Measurements from ENCODE around the gene AP3D1. TPM values are rescaled to one million over a fixed set of nuclear protein-coding genes. Genes with fewer than 3 reads are reported as not detected.

The AP3D1 gene
- total and polyA plus RNA-seq, 9 of the 15 experiments (the other 6 are each of a cell fraction or from before 2014, with no cell fraction given): 1.2 to 86.1 (median 35.9) TPM

DNA sequence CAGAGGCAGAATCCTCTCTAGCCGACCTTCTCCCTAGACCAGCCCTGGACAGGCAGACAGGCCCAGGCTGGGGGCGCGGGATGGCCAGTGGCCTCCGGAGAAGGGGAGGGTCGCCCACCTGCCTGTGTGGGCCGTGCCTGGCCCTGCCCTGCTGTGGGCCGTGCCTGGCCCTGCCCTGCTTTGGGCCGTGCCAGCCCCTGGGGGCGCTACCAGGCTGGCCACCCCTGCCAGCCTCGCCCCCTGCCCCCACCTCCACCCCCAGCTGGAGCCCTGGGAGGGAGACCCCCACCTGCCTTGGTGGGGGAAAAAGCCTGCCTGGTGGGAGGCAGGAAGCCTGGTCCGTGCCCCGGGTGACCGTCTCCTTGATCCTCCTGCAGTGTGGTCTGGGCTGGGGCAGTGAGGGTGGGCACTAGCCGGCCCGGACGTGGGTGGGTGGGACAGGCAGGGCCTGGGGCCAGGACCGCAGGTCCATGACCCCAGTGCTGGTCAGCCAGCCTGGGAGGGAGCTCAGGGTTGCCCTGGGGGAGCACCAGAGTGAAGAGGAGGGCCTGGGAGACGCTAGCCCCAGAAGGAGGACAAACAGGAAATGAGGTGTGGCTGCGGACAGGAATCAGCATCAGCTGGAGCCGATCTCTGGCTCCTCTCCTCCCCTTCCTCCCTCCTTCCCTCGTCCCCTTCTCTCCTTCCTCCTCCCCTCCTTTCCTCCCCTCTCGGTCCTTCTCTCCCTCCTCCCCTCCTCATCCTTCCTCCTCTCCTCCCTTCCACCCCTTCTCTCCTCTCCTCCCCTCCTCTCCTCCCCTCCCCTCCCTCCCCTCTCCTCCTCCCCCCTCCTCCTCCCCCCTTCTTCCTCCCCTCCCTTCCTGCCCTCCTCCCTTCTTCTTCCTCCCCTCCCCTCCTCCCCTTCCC lies 95.2 kb downstream of the AP3D1 start:
- Histone ChIP-seq H3K9me1 (ENCODE audit: control insufficient read depth, insufficient read depth, low read length) (no peaks in the 10 kb centered on the region), H3K4me2 (ENCODE audit: insufficient read depth, low read length) (peak overlapping the region; percentile 80), H4K20me1 (replicated peaks; ENCODE audit: control insufficient read depth, insufficient read depth, low read length) (no peaks in the 10 kb centered on the region), H3K4me3 (peak overlapping the region; percentile 47), H3K9ac (ENCODE audit: insufficient read depth in 1 of 2, low read depth in 2 of 2, low read length in 2 of 2) (peak overlapping the region; percentile 81 to 91), H3K27ac (ENCODE audit: extremely low read depth, low read depth, low read length) (peak overlapping the region; percentile 94), H3K27me3 (ENCODE audit: control insufficient read depth in 2 of 2, insufficient read depth in 2 of 2, low read length in 2 of 2) (no peaks in the 10 kb centered on the region), H3K4me1 (replicated peaks in 1 of 2; ENCODE audit: control insufficient read depth in 2 of 2, insufficient read depth in 2 of 2, low read length in 2 of 2) (peaks cover 62 to 84% of the 10 kb centered on the region in 2 experiments), H2AFZ (ENCODE audit: low read depth, low read length) (peak overlapping the region; percentile 75), H3K36me3 (ENCODE audit: control insufficient read depth, insufficient read depth, low read length) (no peaks in the 10 kb centered on the region), H3K9me3 (replicated peaks; ENCODE audit: control insufficient read depth, insufficient read depth, low read depth, low read length) (no peaks in the 10 kb centered on the region), H3K79me2 (ENCODE audit: control insufficient read depth, insufficient read depth, low read length) (peaks cover 13% of the 10 kb centered on the region)
- POLR2A ChIA-PET: interaction anchor here (1.0 to 1.7 kb wide), 3 partner anchors 9 to 15 kb away, joined by 4 to 7 read pairs (median 4); no protein-coding TSS in a partner anchor
- no TSS peak for BruUV-seq (replicated peaks)
- DNase-seq (ENCODE audit: extremely low read depth in 1 of 4, low spot score in 3 of 4) (peak in 2 of 4 experiments; percentile 52 to 92), ATAC-seq (peak; percentile 41), FAIRE-seq (peak; percentile 91)
- WGBS (ENCODE audit: insufficient coverage, low coverage, missing lambda C conversion rate): 10% methylated on average over 8 of the region's 22 CpGs
- CTCF ChIA-PET (ENCODE audit: low intra/inter-chr PET ratio): no interaction called here
- in situ Hi-C loops (cut with MboI): no loop called here
- intact Hi-C loops (cut with micrococcal nuclease): no loop called here
- TF ChIP-seq, protein P1, sequence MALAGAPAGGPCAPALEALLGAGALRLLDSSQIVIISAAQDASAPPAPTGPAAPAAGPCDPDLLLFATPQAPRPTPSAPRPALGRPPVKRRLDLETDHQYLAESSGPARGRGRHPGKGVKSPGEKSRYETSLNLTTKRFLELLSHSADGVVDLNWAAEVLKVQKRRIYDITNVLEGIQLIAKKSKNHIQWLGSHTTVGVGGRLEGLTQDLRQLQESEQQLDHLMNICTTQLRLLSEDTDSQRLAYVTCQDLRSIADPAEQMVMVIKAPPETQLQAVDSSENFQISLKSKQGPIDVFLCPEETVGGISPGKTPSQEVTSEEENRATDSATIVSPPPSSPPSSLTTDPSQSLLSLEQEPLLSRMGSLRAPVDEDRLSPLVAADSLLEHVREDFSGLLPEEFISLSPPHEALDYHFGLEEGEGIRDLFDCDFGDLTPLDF (CRISPR knock-in tag; IDR thresholded peaks at IDR 0.05): no peak
- TF ChIP-seq HMGN3 (IDR thresholded peaks at IDR 0.05; ENCODE audit: borderline replicate concordance, extremely low read depth, insufficient read length, low read depth, low read length) (no peak), KLF16 (IDR thresholded peaks at IDR 0.05) (no peak), PHF8 (IDR thresholded peaks at IDR 0.05; ENCODE audit: borderline replicate concordance, low read length) (peak; percentile 42; the same call in 1 of the 2 replicates), TAF9B (IDR thresholded peaks at IDR 0.05; ENCODE audit: partially characterized antibody) (no peak), ESRRA (IDR thresholded peaks at IDR 0.05; ENCODE audit: borderline replicate concordance, low read depth) (no peak; the same call in 1 of the 2 replicates), ESRRB (CRISPR knock-in tag; IDR thresholded peaks at IDR 0.05; ENCODE audit: borderline replicate concordance) (no peak), RBFOX2 (IDR thresholded peaks at IDR 0.05; ENCODE audit: low read depth, low read length) (peak; percentile 90), TCF7 (IDR thresholded peaks at IDR 0.05; ENCODE audit: borderline replicate concordance) (no peak), BRD4 (IDR thresholded peaks at IDR 0.05) (peak; percentile 64; the same call in 1 of the 2 replicates), SMARCA5 (IDR thresholded peaks at IDR 0.05) (no peak), HLTF (IDR thresholded peaks at IDR 0.05) (peak; percentile 43; the same call in 1 of the 2 replicates), THRAP3 (IDR thresholded peaks at IDR 0.05; ENCODE audit: borderline replicate concordance) (no peak), HDAC3 (IDR thresholded peaks at IDR 0.05; ENCODE audit: borderline replicate concordance, partially characterized antibody) (no peak)
- TF ChIP-seq, protein P2, sequence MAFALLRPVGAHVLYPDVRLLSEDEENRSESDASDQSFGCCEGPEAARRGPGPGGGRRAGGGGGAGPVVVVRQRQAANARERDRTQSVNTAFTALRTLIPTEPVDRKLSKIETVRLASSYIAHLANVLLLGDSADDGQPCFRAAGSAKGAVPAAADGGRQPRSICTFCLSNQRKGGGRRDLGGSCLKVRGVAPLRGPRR (CRISPR knock-in tag; IDR thresholded peaks at IDR 0.05): no peak
- TF ChIP-seq, protein P3, sequence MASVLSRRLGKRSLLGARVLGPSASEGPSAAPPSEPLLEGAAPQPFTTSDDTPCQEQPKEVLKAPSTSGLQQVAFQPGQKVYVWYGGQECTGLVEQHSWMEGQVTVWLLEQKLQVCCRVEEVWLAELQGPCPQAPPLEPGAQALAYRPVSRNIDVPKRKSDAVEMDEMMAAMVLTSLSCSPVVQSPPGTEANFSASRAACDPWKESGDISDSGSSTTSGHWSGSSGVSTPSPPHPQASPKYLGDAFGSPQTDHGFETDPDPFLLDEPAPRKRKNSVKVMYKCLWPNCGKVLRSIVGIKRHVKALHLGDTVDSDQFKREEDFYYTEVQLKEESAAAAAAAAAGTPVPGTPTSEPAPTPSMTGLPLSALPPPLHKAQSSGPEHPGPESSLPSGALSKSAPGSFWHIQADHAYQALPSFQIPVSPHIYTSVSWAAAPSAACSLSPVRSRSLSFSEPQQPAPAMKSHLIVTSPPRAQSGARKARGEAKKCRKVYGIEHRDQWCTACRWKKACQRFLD (CRISPR knock-in tag; IDR thresholded peaks at IDR 0.05): no peak; the same call in 1 of the 2 replicates
- TF ChIP-seq, protein P4, sequence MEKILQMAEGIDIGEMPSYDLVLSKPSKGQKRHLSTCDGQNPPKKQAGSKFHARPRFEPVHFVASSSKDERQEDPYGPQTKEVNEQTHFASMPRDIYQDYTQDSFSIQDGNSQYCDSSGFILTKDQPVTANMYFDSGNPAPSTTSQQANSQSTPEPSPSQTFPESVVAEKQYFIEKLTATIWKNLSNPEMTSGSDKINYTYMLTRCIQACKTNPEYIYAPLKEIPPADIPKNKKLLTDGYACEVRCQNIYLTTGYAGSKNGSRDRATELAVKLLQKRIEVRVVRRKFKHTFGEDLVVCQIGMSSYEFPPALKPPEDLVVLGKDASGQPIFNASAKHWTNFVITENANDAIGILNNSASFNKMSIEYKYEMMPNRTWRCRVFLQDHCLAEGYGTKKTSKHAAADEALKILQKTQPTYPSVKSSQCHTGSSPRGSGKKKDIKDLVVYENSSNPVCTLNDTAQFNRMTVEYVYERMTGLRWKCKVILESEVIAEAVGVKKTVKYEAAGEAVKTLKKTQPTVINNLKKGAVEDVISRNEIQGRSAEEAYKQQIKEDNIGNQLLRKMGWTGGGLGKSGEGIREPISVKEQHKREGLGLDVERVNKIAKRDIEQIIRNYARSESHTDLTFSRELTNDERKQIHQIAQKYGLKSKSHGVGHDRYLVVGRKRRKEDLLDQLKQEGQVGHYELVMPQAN (IDR thresholded peaks at IDR 0.05; ENCODE audit: borderline replicate concordance): no peak
